ENCODE results near the gene ATAD2B.

The ATAD2B gene

GRCh38 chr2:23926290-23926749, 603 bp downstream of the ATAD2B start:
- in situ Hi-C loops (cut with MboI; ENCODE audit: low pct_unique_long_range_greater_than_20kb, low sequenced_read_pairs, unreplicated experiment), result no loop called here
- TF ChIP-seq CTCF (IDR thresholded peaks at IDR 0.05; ENCODE audit: extremely low read depth, insufficient read depth, missing control alignments), result no peak
- DNase-seq (ENCODE audit: low spot score), result peak; percentile 52

GRCh38 chr2:23925702-23926289, 1.1 kb downstream of the ATAD2B start:
- in situ Hi-C loops (cut with MboI; ENCODE audit: low pct_unique_long_range_greater_than_20kb, low sequenced_read_pairs, unreplicated experiment), result no loop called here
- peak; percentile 70 for DNase-seq (ENCODE audit: low spot score)
- no peak for TF ChIP-seq CTCF (IDR thresholded peaks at IDR 0.05; ENCODE audit: extremely low read depth, insufficient read depth, missing control alignments)

GRCh38 chr2:23924589-23925359, 2.1 kb downstream of the ATAD2B start:
- DNase-seq (ENCODE audit: low spot score), result no peak
- no peak for TF ChIP-seq CTCF (IDR thresholded peaks at IDR 0.05; ENCODE audit: extremely low read depth, insufficient read depth, missing control alignments)
- in situ Hi-C loops (cut with MboI; ENCODE audit: low pct_unique_long_range_greater_than_20kb, low sequenced_read_pairs, unreplicated experiment), result no loop called here

GRCh38 chr2:23918837-23919489, 8.0 kb downstream of the ATAD2B start:
- in situ Hi-C loops (cut with MboI; ENCODE audit: low pct_unique_long_range_greater_than_20kb, low sequenced_read_pairs, unreplicated experiment), result no loop called here
- DNase-seq (ENCODE audit: low spot score), result no peak
- TF ChIP-seq CTCF (IDR thresholded peaks at IDR 0.05; ENCODE audit: extremely low read depth, insufficient read depth, missing control alignments), result no peak

GRCh38 chr2:23916727-23917405, 10.1 kb downstream of the ATAD2B start:
- in situ Hi-C loops (cut with MboI; ENCODE audit: low pct_unique_long_range_greater_than_20kb, low sequenced_read_pairs, unreplicated experiment), result no loop called here
- no peak for DNase-seq (ENCODE audit: low spot score)
- TF ChIP-seq CTCF (IDR thresholded peaks at IDR 0.05; ENCODE audit: extremely low read depth, insufficient read depth, missing control alignments), result no peak

GRCh38 chr2:23915327-23915726, 11.6 kb downstream of the ATAD2B start:
- DNase-seq (ENCODE audit: low spot score), result no peak
- in situ Hi-C loops (cut with MboI; ENCODE audit: low pct_unique_long_range_greater_than_20kb, low sequenced_read_pairs, unreplicated experiment), result no loop called here
- no peak for TF ChIP-seq CTCF (IDR thresholded peaks at IDR 0.05; ENCODE audit: extremely low read depth, insufficient read depth, missing control alignments)
